WTC11 (cell line): Measurements from ENCODE around the gene POLE2. TPM values are rescaled to one million over a fixed set of nuclear protein-coding genes. Genes with fewer than 3 reads are reported as not detected.
"Not testable (repeated sequence)": the region's sequence is repeated elsewhere in the genome, so short reads cannot be mapped to it uniquely, and the experiment has no call there.

Experiments used
- ATAC-seq: fragments of 200-7000 bp; cut with Tn5 transposase; 2 replicates; pipeline ENCODE4 v1.10.0; 2021; ENCODE audit warnings: mild to moderate bottlenecking, moderate library complexity
- CTCF ChIA-PET: fragments of 300-600 bp; sonication (Branson Sonifier 250); formaldehyde crosslinking; loops from one replicate; lab custom pipeline; 2021; ENCODE audit warnings: antibody characterized with exemption; lab: Charles Lee
- POLR2A ChIA-PET: fragments of 350-600 bp; sonication (Branson Sonifier 250); formaldehyde crosslinking; loops from one replicate; lab custom pipeline; 2021; ENCODE audit warnings: antibody characterized with exemption; lab: Charles Lee
- DNase-seq: peaks from one replicate; pipeline ENCODE4 v3.0.0; 2021; ENCODE audit warnings: low spot score
- H3K27ac Mint-ChIP-seq: 2 replicates; pipeline ENCODE4 v1.8.0; 2021; ENCODE audit warnings: mixed read lengths
- H3K27me3 Mint-ChIP-seq: 2 replicates; pipeline ENCODE4 v1.8.0; 2021; ENCODE audit warnings: low read depth, mild to moderate bottlenecking, moderate library complexity, mixed read lengths
- H3K36me3 Mint-ChIP-seq: 2 replicates; pipeline ENCODE4 v1.8.0; 2021; ENCODE audit warnings: mixed read lengths
- H3K4me1 Mint-ChIP-seq: 2 replicates; pipeline ENCODE4 v1.8.0; 2022; ENCODE audit warnings: mixed read lengths
- H3K4me3 Mint-ChIP-seq: 2 replicates; pipeline ENCODE4 v1.8.0; 2021; ENCODE audit warnings: mild to moderate bottlenecking, moderate library complexity, mixed read lengths
- H3K9me3 Mint-ChIP-seq: 2 replicates; pipeline ENCODE4 v1.8.0; 2021; ENCODE audit warnings: mixed read lengths
- GABPB1 ChIP-seq: sonication (generic); formaldehyde crosslinking; IDR thresholded peaks from 2 replicates; pipeline ENCODE4 v1.8.1; 2023; ENCODE audit warnings: mild to moderate bottlenecking, missing genetic modification reagents
- GRHL2 ChIP-seq: fragments of 250-450 bp; sonication (Bioruptor Pico); IDR thresholded peaks from 2 replicates; pipeline ENCODE4 v1.8.0; 2022; ENCODE audit warnings: mild to moderate bottlenecking, moderate library complexity; ENCODE audit not compliant: insufficient replicate concordance, severe bottlenecking
- IRF2 ChIP-seq: sonication (generic); formaldehyde crosslinking; IDR thresholded peaks from 2 replicates; pipeline ENCODE4 v1.8.0; 2022; ENCODE audit warnings: low read depth, missing genetic modification reagents, borderline replicate concordance
- NFE2L1 ChIP-seq: sonication (generic); formaldehyde crosslinking; IDR thresholded peaks from 2 replicates; pipeline ENCODE4 v1.8.1; 2023; ENCODE audit warnings: missing genetic modification reagents
- SOX15 ChIP-seq: fragments of 250-450 bp; sonication (Bioruptor Pico); IDR thresholded peaks from 2 replicates; pipeline ENCODE4 v1.9.0; 2021; ENCODE audit warnings: mild to moderate bottlenecking
- ZNF263 ChIP-seq: sonication (generic); formaldehyde crosslinking; IDR thresholded peaks from 2 replicates; pipeline ENCODE4 v1.8.1; 2022; ENCODE audit warnings: low read depth, mild to moderate bottlenecking, moderate library complexity, missing genetic modification reagents
- total RNA-seq: library from RNA; stranded (reverse); gene quantifications from 3 replicates; pipeline ENCODE4 v1.2.3, GENCODE V29; 2021
- TF ChIP-seq, protein P1 (sequence below): sonication (generic); formaldehyde crosslinking; IDR thresholded peaks from 2 replicates; pipeline ENCODE4 v1.8.0; 2023; ENCODE audit warnings: mild to moderate bottlenecking, missing genetic modification reagents
- TF ChIP-seq, protein P2 (sequence below): sonication (generic); formaldehyde crosslinking; IDR thresholded peaks from 2 replicates; pipeline ENCODE4 v1.8.0; 2022; ENCODE audit warnings: missing genetic modification reagents
- TF ChIP-seq, protein P3 (sequence below): sonication (generic); formaldehyde crosslinking; IDR thresholded peaks from 2 replicates; pipeline ENCODE4 v1.8.0; 2022; ENCODE audit warnings: mild to moderate bottlenecking, missing genetic modification reagents
- TF ChIP-seq, protein P4 (sequence below): sonication (generic); formaldehyde crosslinking; IDR thresholded peaks from 2 replicates; pipeline ENCODE4 v1.8.1; 2022; ENCODE audit warnings: low read depth, mild to moderate bottlenecking, moderate library complexity, missing genetic modification reagents, borderline replicate concordance
- TF ChIP-seq, protein P5 (sequence below): fragments of 250-450 bp; sonication (Bioruptor Pico); IDR thresholded peaks from 2 replicates; pipeline ENCODE4 v2.1.2; 2022; ENCODE audit warnings: mild to moderate bottlenecking, moderate library complexity

Gene POLE2
- total RNA-seq, 1 experiment from 2014 or later: 24.6 TPM

DNA sequence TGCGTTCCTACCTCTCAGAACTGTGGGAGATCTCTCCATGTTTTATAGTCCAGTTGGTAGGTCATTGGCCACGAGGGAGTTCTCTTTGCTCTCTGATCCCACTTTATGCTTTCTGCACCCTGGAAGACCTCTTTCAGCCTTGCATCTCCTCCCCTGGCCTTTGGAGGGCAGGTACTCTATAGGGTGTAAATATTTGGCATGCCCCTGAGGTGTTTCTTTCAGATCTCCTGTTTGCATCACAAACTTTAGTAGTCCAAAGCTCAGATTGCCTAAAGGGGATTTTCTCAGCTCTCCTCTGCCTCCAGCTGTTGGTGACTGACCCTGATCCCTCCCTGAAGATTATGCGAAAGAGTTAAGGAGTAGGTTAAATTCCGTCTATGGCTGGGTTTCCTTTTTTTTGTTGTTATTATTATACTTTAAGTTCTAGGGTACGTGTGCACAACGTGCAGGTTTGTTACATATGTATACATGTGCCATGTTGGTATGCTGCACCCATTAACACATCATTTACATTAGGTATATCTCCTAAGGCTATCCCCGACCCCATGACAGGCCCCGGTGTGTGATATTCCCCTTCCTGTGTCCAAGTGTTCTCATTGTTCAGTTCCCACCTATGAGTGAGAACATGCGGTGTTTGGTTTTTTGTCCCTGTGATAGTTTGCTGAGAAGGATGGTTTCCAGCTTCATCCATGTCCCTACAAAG, 33.9 kb upstream of the POLE2 start:
- DNase-seq, H3K4me1 Mint-ChIP-seq, CTCF ChIA-PET, POLR2A ChIA-PET, H3K9me3 Mint-ChIP-seq, H3K27ac Mint-ChIP-seq, H3K36me3 Mint-ChIP-seq, H3K27me3 Mint-ChIP-seq, H3K4me3 Mint-ChIP-seq: not testable (repeated sequence)
- TF ChIP-seq GABPB1 (CRISPR knock-in tag): 0 out of 2 replicates have a peak, but pooled peaks have one; percentile 58
- ATAC-seq: peak; percentile 76

GRCh38 chr14:49720744-49721143, 32.7 kb upstream of the POLE2 start:
- ChIA-PET CTCF (no interaction called here), POLR2A (no interaction called here)
- H3K4me3 Mint-ChIP-seq: no peak overlapping the region
- no peaks in the 10 kb centered on the region for H3K36me3 Mint-ChIP-seq
- peaks cover 6% of the 10 kb centered on the region; the same call in 1 of the 2 replicates for H3K4me1 Mint-ChIP-seq
- H3K9me3 Mint-ChIP-seq: peaks cover 8% of the 10 kb centered on the region
- H3K27ac Mint-ChIP-seq: no peak overlapping the region
- H3K27me3 Mint-ChIP-seq: peaks cover 9% of the 10 kb centered on the region
- ATAC-seq: no peak
- DNase-seq: no peak
- TF ChIP-seq, protein P1, sequence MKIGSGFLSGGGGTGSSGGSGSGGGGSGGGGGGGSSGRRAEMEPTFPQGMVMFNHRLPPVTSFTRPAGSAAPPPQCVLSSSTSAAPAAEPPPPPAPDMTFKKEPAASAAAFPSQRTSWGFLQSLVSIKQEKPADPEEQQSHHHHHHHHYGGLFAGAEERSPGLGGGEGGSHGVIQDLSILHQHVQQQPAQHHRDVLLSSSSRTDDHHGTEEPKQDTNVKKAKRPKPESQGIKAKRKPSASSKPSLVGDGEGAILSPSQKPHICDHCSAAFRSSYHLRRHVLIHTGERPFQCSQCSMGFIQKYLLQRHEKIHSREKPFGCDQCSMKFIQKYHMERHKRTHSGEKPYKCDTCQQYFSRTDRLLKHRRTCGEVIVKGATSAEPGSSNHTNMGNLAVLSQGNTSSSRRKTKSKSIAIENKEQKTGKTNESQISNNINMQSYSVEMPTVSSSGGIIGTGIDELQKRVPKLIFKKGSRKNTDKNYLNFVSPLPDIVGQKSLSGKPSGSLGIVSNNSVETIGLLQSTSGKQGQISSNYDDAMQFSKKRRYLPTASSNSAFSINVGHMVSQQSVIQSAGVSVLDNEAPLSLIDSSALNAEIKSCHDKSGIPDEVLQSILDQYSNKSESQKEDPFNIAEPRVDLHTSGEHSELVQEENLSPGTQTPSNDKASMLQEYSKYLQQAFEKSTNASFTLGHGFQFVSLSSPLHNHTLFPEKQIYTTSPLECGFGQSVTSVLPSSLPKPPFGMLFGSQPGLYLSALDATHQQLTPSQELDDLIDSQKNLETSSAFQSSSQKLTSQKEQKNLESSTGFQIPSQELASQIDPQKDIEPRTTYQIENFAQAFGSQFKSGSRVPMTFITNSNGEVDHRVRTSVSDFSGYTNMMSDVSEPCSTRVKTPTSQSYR (CRISPR knock-in tag): no peak
- TF ChIP-seq, protein P2, sequence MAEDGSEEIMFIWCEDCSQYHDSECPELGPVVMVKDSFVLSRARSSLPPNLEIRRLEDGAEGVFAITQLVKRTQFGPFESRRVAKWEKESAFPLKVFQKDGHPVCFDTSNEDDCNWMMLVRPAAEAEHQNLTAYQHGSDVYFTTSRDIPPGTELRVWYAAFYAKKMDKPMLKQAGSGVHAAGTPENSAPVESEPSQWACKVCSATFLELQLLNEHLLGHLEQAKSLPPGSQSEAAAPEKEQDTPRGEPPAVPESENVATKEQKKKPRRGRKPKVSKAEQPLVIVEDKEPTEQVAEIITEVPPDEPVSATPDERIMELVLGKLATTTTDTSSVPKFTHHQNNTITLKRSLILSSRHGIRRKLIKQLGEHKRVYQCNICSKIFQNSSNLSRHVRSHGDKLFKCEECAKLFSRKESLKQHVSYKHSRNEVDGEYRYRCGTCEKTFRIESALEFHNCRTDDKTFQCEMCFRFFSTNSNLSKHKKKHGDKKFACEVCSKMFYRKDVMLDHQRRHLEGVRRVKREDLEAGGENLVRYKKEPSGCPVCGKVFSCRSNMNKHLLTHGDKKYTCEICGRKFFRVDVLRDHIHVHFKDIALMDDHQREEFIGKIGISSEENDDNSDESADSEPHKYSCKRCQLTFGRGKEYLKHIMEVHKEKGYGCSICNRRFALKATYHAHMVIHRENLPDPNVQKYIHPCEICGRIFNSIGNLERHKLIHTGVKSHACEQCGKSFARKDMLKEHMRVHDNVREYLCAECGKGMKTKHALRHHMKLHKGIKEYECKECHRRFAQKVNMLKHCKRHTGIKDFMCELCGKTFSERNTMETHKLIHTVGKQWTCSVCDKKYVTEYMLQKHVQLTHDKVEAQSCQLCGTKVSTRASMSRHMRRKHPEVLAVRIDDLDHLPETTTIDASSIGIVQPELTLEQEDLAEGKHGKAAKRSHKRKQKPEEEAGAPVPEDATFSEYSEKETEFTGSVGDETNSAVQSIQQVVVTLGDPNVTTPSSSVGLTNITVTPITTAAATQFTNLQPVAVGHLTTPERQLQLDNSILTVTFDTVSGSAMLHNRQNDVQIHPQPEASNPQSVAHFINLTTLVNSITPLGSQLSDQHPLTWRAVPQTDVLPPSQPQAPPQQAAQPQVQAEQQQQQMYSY (CRISPR knock-in tag): no peak
- TF ChIP-seq, protein P3, sequence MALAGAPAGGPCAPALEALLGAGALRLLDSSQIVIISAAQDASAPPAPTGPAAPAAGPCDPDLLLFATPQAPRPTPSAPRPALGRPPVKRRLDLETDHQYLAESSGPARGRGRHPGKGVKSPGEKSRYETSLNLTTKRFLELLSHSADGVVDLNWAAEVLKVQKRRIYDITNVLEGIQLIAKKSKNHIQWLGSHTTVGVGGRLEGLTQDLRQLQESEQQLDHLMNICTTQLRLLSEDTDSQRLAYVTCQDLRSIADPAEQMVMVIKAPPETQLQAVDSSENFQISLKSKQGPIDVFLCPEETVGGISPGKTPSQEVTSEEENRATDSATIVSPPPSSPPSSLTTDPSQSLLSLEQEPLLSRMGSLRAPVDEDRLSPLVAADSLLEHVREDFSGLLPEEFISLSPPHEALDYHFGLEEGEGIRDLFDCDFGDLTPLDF (CRISPR knock-in tag): no peak
- TF ChIP-seq, protein P4, sequence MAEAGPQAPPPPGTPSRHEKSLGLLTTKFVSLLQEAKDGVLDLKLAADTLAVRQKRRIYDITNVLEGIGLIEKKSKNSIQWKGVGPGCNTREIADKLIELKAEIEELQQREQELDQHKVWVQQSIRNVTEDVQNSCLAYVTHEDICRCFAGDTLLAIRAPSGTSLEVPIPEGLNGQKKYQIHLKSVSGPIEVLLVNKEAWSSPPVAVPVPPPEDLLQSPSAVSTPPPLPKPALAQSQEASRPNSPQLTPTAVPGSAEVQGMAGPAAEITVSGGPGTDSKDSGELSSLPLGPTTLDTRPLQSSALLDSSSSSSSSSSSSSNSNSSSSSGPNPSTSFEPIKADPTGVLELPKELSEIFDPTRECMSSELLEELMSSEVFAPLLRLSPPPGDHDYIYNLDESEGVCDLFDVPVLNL: no peak

DNA sequence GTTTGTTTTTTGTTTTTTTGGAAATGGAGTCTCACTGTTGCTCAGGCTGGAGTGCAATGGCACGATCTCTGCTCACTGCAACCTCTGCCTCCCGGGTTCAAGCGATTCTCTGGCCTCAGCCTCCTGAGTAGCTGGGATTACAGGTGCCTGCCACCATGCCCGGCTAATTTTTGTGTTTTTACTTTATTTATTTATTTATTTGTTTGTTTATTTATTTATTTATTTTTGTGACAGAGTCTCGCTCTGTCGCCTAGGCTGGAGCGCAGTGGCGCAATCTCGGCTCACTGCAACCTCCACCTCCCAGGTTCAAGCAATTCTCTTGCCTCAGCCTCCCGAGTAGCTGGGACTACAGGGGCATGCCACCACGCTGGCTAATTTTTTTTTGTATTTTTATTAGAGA, 23.0 kb upstream of the POLE2 start:
- ATAC-seq, H3K27me3 Mint-ChIP-seq, DNase-seq, H3K4me3 Mint-ChIP-seq, POLR2A ChIA-PET, H3K4me1 Mint-ChIP-seq, H3K36me3 Mint-ChIP-seq, H3K27ac Mint-ChIP-seq, H3K9me3 Mint-ChIP-seq, CTCF ChIA-PET: not testable (repeated sequence)

DNA sequence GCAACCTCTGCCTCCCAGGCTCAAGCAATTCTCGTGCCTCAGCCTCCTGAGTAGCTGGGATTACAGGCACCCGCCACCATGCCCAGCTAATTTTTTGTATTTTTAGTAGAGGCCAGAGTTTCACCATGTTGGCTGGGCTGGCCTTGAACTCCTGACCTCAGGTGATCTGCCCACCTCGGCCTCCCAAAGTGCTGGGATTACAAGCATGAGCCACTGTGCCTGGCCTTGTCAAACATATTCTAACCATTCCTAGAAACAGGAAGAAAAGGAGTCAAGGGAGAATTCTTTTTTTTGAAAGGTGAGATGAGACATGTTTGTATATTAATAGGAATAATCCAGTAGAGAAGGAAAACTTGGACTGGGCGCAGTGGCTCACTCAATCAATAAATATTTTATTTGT, 16.5 kb upstream of the POLE2 start:
- H3K9me3 Mint-ChIP-seq, H3K27ac Mint-ChIP-seq, H3K4me3 Mint-ChIP-seq, POLR2A ChIA-PET, DNase-seq, H3K4me1 Mint-ChIP-seq, H3K27me3 Mint-ChIP-seq, CTCF ChIA-PET, H3K36me3 Mint-ChIP-seq, ATAC-seq: not testable (repeated sequence)

GRCh38 chr14:49703965-49704364, 16.0 kb upstream of the POLE2 start:
- CTCF ChIA-PET: no interaction called here
- no peaks in the 10 kb centered on the region for H3K27me3 Mint-ChIP-seq
- no peak for ATAC-seq

More at GRCh38 chr14:49703965-49704364, 16.0 kb upstream of the POLE2 start:
- no peaks in the 10 kb centered on the region for H3K36me3 Mint-ChIP-seq
- H3K27ac Mint-ChIP-seq: no peak overlapping the region
- TF ChIP-seq SOX15 (CRISPR knock-in tag) (no peak), ZNF263 (CRISPR knock-in tag) (no peak), GRHL2 (CRISPR knock-in tag) (no peak), IRF2 (no peak), NFE2L1 (CRISPR knock-in tag) (no peak)
- TF ChIP-seq, protein P1 (CRISPR knock-in tag): no peak
- TF ChIP-seq, protein P5, sequence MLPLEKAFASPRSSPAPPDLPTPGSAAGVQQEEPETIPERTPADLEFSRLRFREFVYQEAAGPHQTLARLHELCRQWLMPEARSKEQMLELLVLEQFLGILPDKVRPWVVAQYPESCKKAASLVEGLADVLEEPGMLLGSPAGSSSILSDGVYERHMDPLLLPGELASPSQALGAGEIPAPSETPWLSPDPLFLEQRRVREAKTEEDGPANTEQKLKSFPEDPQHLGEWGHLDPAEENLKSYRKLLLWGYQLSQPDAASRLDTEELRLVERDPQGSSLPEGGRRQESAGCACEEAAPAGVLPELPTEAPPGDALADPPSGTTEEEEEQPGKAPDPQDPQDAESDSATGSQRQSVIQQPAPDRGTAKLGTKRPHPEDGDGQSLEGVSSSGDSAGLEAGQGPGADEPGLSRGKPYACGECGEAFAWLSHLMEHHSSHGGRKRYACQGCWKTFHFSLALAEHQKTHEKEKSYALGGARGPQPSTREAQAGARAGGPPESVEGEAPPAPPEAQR (CRISPR knock-in tag): no peak
- TF ChIP-seq, all 79 proteins: peak for 0
- no peak overlapping the region for H3K4me3 Mint-ChIP-seq
- POLR2A ChIA-PET: no interaction called here
- no peaks in the 10 kb centered on the region for H3K9me3 Mint-ChIP-seq
- DNase-seq: no peak
- peaks cover 10% of the 10 kb centered on the region for H3K4me1 Mint-ChIP-seq
